A549 treated with GW870086 at 1 μM for 4 hours (cell line): Measurements from ENCODE around the gene DUOXA2. TPM values are rescaled to one million over a fixed set of nuclear protein-coding genes. Genes with fewer than 3 reads are reported as not detected.

Experiments
- total RNA-seq: library from RNA; stranded (reverse); fragments of 200-300 nt; extraction: Qiagen RNA extraction; gene quantifications from 5 replicates; pipeline ENCODE4 v1.2.3, GENCODE V29; 2022; ENCODE audit warnings: low read depth

DUOXA2 gene
- total RNA-seq, result not detected in 5 replicates

GRCh38 chr15:45114076-45114750 is at the start of gene DUOXA2, which contains the start of gene DUOX2:
Gene DUOXA2 (plus strand): TSS chr15:45114326. CDS start chr15:45114606, 280 bp downstream.
Gene DUOX2 (minus strand): TSS chr15:45114172. CDS start chr15:45113411, 761 bp downstream.

GRCh38 chr15:45129651-45130129 is 15.6 kb downstream of the DUOXA2 start, which contains the start of the genes DUOX1 and DUOXA1:
Gene DUOX1 (plus strand): TSS chr15:45129994. CDS start chr15:45131967, 1,973 bp downstream.
Gene DUOXA1 (minus strand): TSS chr15:45129879. CDS start chr15:45123014, 6,865 bp downstream.

Other genes with a start within 250 kb of the DUOXA2 start
- gene TERB2, start 157.6 kb upstream of the DUOXA2 start, total RNA-seq, result not detected in 5 replicates
- 30.5 to 36.1 TPM (median 32.7 TPM) in 5 replicates for gene SORD, start 91.1 kb upstream of the DUOXA2 start, total RNA-seq
- 0.01 to 0.03 TPM (median 0.03 TPM) in 4 of 5 replicates, not detected in the other for gene DUOX2, start 154 bp upstream of the DUOXA2 start, total RNA-seq
- gene DUOXA1, start 15.6 kb downstream of the DUOXA2 start, total RNA-seq, result 0.09 to 0.19 TPM (median 0.11 TPM) in 4 of 5 replicates, not detected in the other
- not detected in 5 replicates for gene DUOX1, start 15.7 kb downstream of the DUOXA2 start, total RNA-seq
- gene SHF, start 73.6 kb downstream of the DUOXA2 start, total RNA-seq, result 0.35 to 1.0 TPM (median 0.80 TPM) in 5 replicates
- gene SLC28A2, start 137.9 kb downstream of the DUOXA2 start, total RNA-seq, result not detected in 5 replicates